WTC11 (cell line): ENCODE data around the gene ARHGAP42.

Experiments used
- CBFB ChIP-seq: sonication (generic); formaldehyde crosslinking; IDR thresholded peaks from 2 replicates; pipeline ENCODE4 v1.8.1; 2022; ENCODE audit warnings: mild to moderate bottlenecking, low read depth, missing genetic modification reagents
- CREB1 ChIP-seq: sonication (generic); formaldehyde crosslinking; IDR thresholded peaks from 2 replicates; pipeline ENCODE4 v1.8.0; 2023; ENCODE audit warnings: mild to moderate bottlenecking, missing genetic modification reagents
- ELF4 ChIP-seq: sonication (generic); formaldehyde crosslinking; IDR thresholded peaks from 2 replicates; pipeline ENCODE4 v1.8.1; 2022; ENCODE audit warnings: low read depth, mild to moderate bottlenecking, moderate library complexity, missing genetic modification reagents
- FOXJ3 ChIP-seq: sonication (generic); formaldehyde crosslinking; IDR thresholded peaks from 2 replicates; pipeline ENCODE4 v1.9.0; 2021; ENCODE audit warnings: missing genetic modification reagents, mild to moderate bottlenecking, borderline replicate concordance
- JUN ChIP-seq: sonication (generic); formaldehyde crosslinking; IDR thresholded peaks from 2 replicates; pipeline ENCODE4 v1.8.0; 2023; ENCODE audit warnings: mild to moderate bottlenecking, missing genetic modification reagents
- KAT7 ChIP-seq: sonication (generic); formaldehyde crosslinking; IDR thresholded peaks from 2 replicates; pipeline ENCODE4 v1.8.1; 2023; ENCODE audit warnings: missing genetic modification reagents, mild to moderate bottlenecking, borderline replicate concordance
- PREB ChIP-seq: sonication (generic); formaldehyde crosslinking; IDR thresholded peaks from 2 replicates; pipeline ENCODE4 v1.8.1; 2022; ENCODE audit warnings: mild to moderate bottlenecking, missing genetic modification reagents, moderate library complexity, borderline replicate concordance
- SMAD3 ChIP-seq: sonication (generic); formaldehyde crosslinking; IDR thresholded peaks from 2 replicates; pipeline ENCODE4 v1.8.0; 2022; ENCODE audit warnings: missing genetic modification reagents, mild to moderate bottlenecking, borderline replicate concordance
- SP1 ChIP-seq: sonication (generic); formaldehyde crosslinking; conservative IDR thresholded peaks from 2 replicates; pipeline ENCODE4 v1.8.1; 2022; ENCODE audit warnings: missing genetic modification reagents
- TEAD4 ChIP-seq: sonication (generic); formaldehyde crosslinking; IDR thresholded peaks from 2 replicates; pipeline ENCODE4 v1.8.0; 2022; ENCODE audit warnings: mild to moderate bottlenecking, missing genetic modification reagents
- USF1 ChIP-seq: sonication (generic); formaldehyde crosslinking; IDR thresholded peaks from 2 replicates; pipeline ENCODE4 v1.8.0; 2022; ENCODE audit warnings: mild to moderate bottlenecking, missing genetic modification reagents
- ZNF138 ChIP-seq: sonication (generic); formaldehyde crosslinking; conservative IDR thresholded peaks from 2 replicates; pipeline ENCODE4 v1.8.1; 2022; ENCODE audit warnings: mild to moderate bottlenecking, moderate library complexity, missing genetic modification reagents
- TF ChIP-seq, protein P1 (sequence below): fragments of 200-600 bp; IDR thresholded peaks from 2 replicates; pipeline ENCODE4 v1.8.0; 2022; ENCODE audit warnings: antibody characterized with exemption

DNA sequence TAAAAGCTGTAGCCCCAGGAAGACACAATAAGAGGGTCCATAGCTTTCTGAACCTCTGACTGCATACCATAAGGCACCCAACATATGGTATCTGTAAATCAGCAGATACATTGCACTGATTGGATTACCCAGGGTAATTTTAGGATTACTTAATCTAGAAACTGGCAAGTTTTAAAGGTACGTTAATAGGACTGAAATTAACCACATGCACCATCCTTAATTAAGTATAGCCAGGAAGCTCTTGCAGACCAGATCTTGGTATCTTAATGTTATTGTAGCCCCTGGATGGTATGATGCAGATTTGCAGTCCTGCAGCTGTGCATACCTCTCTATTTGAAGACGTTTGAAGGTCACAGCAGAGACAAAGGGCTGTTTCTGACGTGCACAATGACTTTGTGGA lies 72.8 kb downstream of the ARHGAP42 start:
- TF ChIP-seq ELF4 (CRISPR knock-in tag): no peak
- no peak for TF ChIP-seq SMAD3 (CRISPR knock-in tag)
- TF ChIP-seq PREB (CRISPR knock-in tag): no peak
- no peak for TF ChIP-seq FOXJ3
- no peak for TF ChIP-seq ZNF138 (CRISPR knock-in tag)
- no peak for TF ChIP-seq TEAD4 (CRISPR knock-in tag)
- no peak for TF ChIP-seq CBFB (CRISPR knock-in tag)
- no peak for TF ChIP-seq CREB1
- TF ChIP-seq, protein P1, sequence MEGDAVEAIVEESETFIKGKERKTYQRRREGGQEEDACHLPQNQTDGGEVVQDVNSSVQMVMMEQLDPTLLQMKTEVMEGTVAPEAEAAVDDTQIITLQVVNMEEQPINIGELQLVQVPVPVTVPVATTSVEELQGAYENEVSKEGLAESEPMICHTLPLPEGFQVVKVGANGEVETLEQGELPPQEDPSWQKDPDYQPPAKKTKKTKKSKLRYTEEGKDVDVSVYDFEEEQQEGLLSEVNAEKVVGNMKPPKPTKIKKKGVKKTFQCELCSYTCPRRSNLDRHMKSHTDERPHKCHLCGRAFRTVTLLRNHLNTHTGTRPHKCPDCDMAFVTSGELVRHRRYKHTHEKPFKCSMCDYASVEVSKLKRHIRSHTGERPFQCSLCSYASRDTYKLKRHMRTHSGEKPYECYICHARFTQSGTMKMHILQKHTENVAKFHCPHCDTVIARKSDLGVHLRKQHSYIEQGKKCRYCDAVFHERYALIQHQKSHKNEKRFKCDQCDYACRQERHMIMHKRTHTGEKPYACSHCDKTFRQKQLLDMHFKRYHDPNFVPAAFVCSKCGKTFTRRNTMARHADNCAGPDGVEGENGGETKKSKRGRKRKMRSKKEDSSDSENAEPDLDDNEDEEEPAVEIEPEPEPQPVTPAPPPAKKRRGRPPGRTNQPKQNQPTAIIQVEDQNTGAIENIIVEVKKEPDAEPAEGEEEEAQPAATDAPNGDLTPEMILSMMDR: no peak
- no peak for TF ChIP-seq USF1 (CRISPR knock-in tag)
- no peak for TF ChIP-seq SP1
- TF ChIP-seq KAT7: no peak
- no peak for TF ChIP-seq JUN (CRISPR knock-in tag)
